GM23248 (cell line): ENCODE data around the gene IKZF2. TPM values are rescaled to one million over a fixed set of nuclear protein-coding genes. Genes with fewer than 3 reads are reported as not detected.

Experiments used
- DNase-seq: peaks from one replicate; pipeline ENCODE4 v3.0.0-alpha.2; 2015
- H2AFZ ChIP-seq: fragments of 200-600 bp; sonication (generic); 2 replicates; pipeline ENCODE4 v1.6.1; 2016; ENCODE audit warnings: antibody characterized with exemption
- H3F3A ChIP-seq: fragments of 200-600 bp; sonication (generic); 2 replicates; pipeline ENCODE4 v1.6.1; 2016; ENCODE audit warnings: mild to moderate bottlenecking, antibody characterized with exemption, mixed run types; ENCODE audit not compliant: insufficient read depth
- H3K27ac ChIP-seq: fragments of 200-600 bp; sonication (generic); 2 replicates; pipeline ENCODE4 v1.5.1; 2016; ENCODE audit warnings: mild to moderate bottlenecking
- H3K27me3 ChIP-seq: fragments of 200-600 bp; sonication (generic); replicated peaks from 2 replicates; pipeline ENCODE4 v1.6.1; 2016; ENCODE audit warnings: mild to moderate bottlenecking; ENCODE audit not compliant: insufficient read depth
- H3K36me3 ChIP-seq: fragments of 200-600 bp; sonication (generic); 2 replicates; pipeline ENCODE4 v1.6.1; 2016; ENCODE audit warnings: low read depth, mild to moderate bottlenecking
- H3K4me1 ChIP-seq: fragments of 200-600 bp; sonication (generic); 2 replicates; pipeline ENCODE4 v1.6.1; 2016; ENCODE audit warnings: mild to moderate bottlenecking; ENCODE audit not compliant: insufficient read depth
- H3K4me2 ChIP-seq: fragments of 200-600 bp; sonication (generic); one replicate; pipeline ENCODE4 v1.6.1; 2016; ENCODE audit warnings: mild to moderate bottlenecking; ENCODE audit not compliant: unreplicated experiment
- H3K4me3 ChIP-seq: fragments of 200-600 bp; sonication (generic); 2 replicates; pipeline ENCODE4 v1.5.1; 2016; ENCODE audit warnings: mild to moderate bottlenecking
- H3K79me2 ChIP-seq: fragments of 200-600 bp; sonication (generic); 2 replicates; pipeline ENCODE4 v1.6.1; 2016; ENCODE audit warnings: mild to moderate bottlenecking; ENCODE audit not compliant: insufficient read depth
- H3K9ac ChIP-seq: fragments of 200-600 bp; sonication (generic); 2 replicates; pipeline ENCODE4 v1.6.1; 2016; ENCODE audit warnings: mild to moderate bottlenecking
- H3K9me2 ChIP-seq: fragments of 200-600 bp; sonication (generic); 2 replicates; pipeline ENCODE4 v1.6.1; 2016; ENCODE audit warnings: mixed run types, mild to moderate bottlenecking, moderate library complexity; ENCODE audit not compliant: insufficient read depth
- H3K9me3 ChIP-seq: fragments of 200-600 bp; sonication (generic); one replicate; pipeline ENCODE4 v1.6.1; 2017; ENCODE audit warnings: low read depth
- H4K20me1 ChIP-seq: fragments of 200-600 bp; sonication (generic); 2 replicates; pipeline ENCODE4 v1.6.0; 2016; ENCODE audit not compliant: insufficient read depth
- EZH2 ChIP-seq: fragments of 200-600 bp; sonication (generic); IDR thresholded peaks from 2 replicates; pipeline ENCODE4 v1.6.1; 2018; ENCODE audit warnings: antibody characterized with exemption, mild to moderate bottlenecking; ENCODE audit not compliant: insufficient read depth, poor library complexity, severe bottlenecking
- EZH2phosphoT487 ChIP-seq: fragments of 200-600 bp; sonication (generic); IDR thresholded peaks from 2 replicates; pipeline ENCODE4 v1.6.1; 2018; ENCODE audit warnings: antibody characterized with exemption, moderate library complexity, mild to moderate bottlenecking, low read depth; ENCODE audit not compliant: insufficient read depth
- WGBS, 2 experiments: methylation state at CpG; one replicate each; pipeline ENCODE4 v1.1.6; 2015 to 2017; ENCODE audit warnings: low lambda C conversion rate in 2 of 2, low coverage in 1 of 2; ENCODE audit errors: missing lambda C conversion rate in 2 of 2; 5-methylcytosine and 5-hydroxymethylcytosine counted together
- in situ Hi-C: fragments of 300-500 bp; cut with MboI; formaldehyde crosslinking; loops from 2 replicates; pipeline ENCODE4 v1.15.0; 2020
- polyA plus RNA-seq: library from polyadenylated mRNA; unstranded; fragments of >200 nt; fragmentation: Nextera tagmentation; extraction: Ambion mirVana; gene quantifications from 2 replicates; pipeline ENCODE4 v1.2.1, GENCODE V29; 2016
- total RNA-seq: library from RNA; depleted of rRNA; stranded (reverse); fragments of >200 nt; shearing (Covaris generic); gene quantifications from 2 replicates; pipeline ENCODE4 v1.2.3, GENCODE V29; 2014

IKZF2 gene
- total and polyA plus RNA-seq, 2 experiments from 2014 or later, result 3.4 to 13.5 TPM

DNA sequence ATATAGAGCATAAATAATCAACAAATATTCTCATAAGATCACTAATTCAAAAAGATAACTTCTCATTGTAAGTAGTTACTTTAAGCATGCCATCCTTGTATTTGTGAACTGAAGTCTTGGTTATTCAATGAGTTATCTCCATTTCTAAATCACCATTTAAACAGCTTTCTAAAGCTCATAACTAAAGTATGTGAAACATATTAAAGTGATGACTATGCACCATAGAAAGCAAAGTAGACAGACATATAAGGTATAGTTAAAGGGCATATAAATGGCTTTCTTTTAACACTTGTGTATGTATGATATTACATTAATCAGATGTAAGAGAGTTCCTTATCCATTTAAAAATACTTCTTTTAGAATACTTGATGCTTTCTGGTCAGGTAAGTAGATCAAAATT is 83.5 kb downstream of the IKZF2 start:
- H3K4me1 ChIP-seq, result peaks cover 45% of the 10 kb centered on the region
- H4K20me1 ChIP-seq, result no peaks in the 10 kb centered on the region
- peak; percentile 51 for DNase-seq
- peaks cover 27% of the 10 kb centered on the region for H3F3A ChIP-seq
- H3K9me2 ChIP-seq, result no peaks in the 10 kb centered on the region
- no peak overlapping the region for H2AFZ ChIP-seq
- H3K9ac ChIP-seq, result no peak overlapping the region
- H3K27ac ChIP-seq, result 0 out of 2 replicates have a peak overlapping the region, but pooled peaks have one; percentile 3
- in situ Hi-C loops, result no loop called here
- H3K27me3 ChIP-seq, result no peaks in the 10 kb centered on the region
- no peaks in the 10 kb centered on the region for H3K9me3 ChIP-seq
- H3K4me2 ChIP-seq, result peak overlapping the region; percentile 40
- peaks cover 93% of the 10 kb centered on the region for H3K79me2 ChIP-seq
- no peaks in the 10 kb centered on the region for H3K36me3 ChIP-seq
- 0 out of 2 replicates have a peak overlapping the region, but pooled peaks have one; percentile 3 for H3K4me3 ChIP-seq
- TF ChIP-seq EZH2phosphoT487, result no peak
- TF ChIP-seq EZH2, result no peak

DNA sequence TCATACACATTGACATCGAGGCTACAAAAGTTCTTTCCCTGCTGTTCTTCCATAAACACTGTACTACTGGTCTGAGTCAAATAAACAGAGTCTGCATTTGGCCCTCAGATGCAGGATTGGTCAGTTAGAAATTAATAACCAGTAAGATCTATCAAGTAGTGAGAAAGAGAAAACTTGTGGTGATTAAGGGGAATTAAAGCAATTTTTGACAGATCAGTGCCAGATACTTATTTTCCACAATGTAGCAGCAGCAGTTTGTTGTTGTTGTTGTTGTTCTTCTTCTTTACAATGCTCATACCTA is 85.0 kb downstream of the IKZF2 start:
- no peak overlapping the region for H3K27ac ChIP-seq
- peak overlapping the region; percentile 58 for H2AFZ ChIP-seq
- in situ Hi-C loops, result no loop called here
- H3K9me3 ChIP-seq, result no peaks in the 10 kb centered on the region
- H3K36me3 ChIP-seq, result no peaks in the 10 kb centered on the region
- peaks cover 27% of the 10 kb centered on the region for H3F3A ChIP-seq
- DNase-seq, result no peak
- peaks cover 49% of the 10 kb centered on the region for H3K4me1 ChIP-seq
- no peaks in the 10 kb centered on the region for H3K27me3 ChIP-seq
- H3K79me2 ChIP-seq, result peaks cover 92% of the 10 kb centered on the region
- H3K9ac ChIP-seq, result no peak overlapping the region
- no peaks in the 10 kb centered on the region for H4K20me1 ChIP-seq
- 69 to 74% methylated on average over 1 of the region's 1 CpG for WGBS, 2 experiments
- no peaks in the 10 kb centered on the region for H3K9me2 ChIP-seq
- no peak for TF ChIP-seq EZH2phosphoT487
- no peak for TF ChIP-seq EZH2
- no peak overlapping the region for H3K4me3 ChIP-seq
- H3K4me2 ChIP-seq, result peak overlapping the region; percentile 71

DNA sequence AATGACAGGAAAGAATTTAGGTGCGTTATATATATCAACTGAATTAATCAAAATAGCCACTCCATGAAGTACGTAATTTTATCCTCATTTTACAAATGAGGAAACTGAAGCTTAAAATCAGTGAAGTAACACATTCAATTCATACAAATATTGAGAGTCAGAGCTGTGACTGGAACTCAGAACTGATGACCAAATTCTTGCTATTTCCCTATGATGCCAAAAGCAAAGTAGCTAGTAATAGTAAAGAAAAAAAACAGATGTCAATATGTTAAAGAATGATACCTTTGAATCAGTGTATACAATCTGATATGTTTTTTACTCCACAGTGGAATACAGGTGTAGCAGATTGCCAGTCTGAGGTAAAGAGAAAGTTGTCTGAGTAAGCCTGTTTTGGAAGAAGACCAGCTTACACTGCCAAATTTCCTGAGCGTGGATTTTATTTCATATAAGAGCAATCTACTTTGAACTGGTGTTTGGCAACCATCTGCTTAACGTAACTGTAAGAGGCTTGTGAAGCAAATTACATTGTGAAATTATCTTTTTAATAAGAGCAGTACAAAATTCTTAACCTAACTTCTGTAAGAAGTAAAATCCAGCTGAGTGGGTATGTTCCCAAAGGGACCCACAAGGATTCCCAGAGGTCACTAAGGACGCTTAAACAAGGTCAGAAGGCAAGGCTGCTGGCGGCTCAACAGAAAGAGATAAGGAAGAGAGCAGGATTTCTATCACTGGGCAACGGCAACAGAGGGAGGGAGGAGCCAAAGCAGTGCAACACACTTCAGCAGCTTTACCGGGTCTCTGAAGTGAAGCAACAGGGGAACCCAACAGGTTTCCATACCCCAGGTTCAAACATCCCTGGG is 85.6 kb downstream of the IKZF2 start:
- H3K79me2 ChIP-seq, result peaks cover 92% of the 10 kb centered on the region
- no peak overlapping the region for H3K4me3 ChIP-seq
- no peaks in the 10 kb centered on the region for H3K27me3 ChIP-seq
- in situ Hi-C loops, result no loop called here
- TF ChIP-seq EZH2phosphoT487, result no peak
- TF ChIP-seq EZH2, result no peak
- peaks cover 27% of the 10 kb centered on the region for H3F3A ChIP-seq
- peak overlapping the region; percentile 71 for H3K4me2 ChIP-seq
- no peaks in the 10 kb centered on the region for H3K9me3 ChIP-seq
- WGBS, 2 experiments, result 54 to 56% methylated on average over 8 of the region's 8 CpGs
- no peaks in the 10 kb centered on the region for H3K9me2 ChIP-seq
- H4K20me1 ChIP-seq, result no peaks in the 10 kb centered on the region
- no peaks in the 10 kb centered on the region for H3K36me3 ChIP-seq
- DNase-seq, result peak; percentile 26
- peaks cover 49% of the 10 kb centered on the region for H3K4me1 ChIP-seq
- peak overlapping the region; percentile 58 for H2AFZ ChIP-seq
- H3K9ac ChIP-seq, result no peak overlapping the region
- no peak overlapping the region for H3K27ac ChIP-seq

DNA sequence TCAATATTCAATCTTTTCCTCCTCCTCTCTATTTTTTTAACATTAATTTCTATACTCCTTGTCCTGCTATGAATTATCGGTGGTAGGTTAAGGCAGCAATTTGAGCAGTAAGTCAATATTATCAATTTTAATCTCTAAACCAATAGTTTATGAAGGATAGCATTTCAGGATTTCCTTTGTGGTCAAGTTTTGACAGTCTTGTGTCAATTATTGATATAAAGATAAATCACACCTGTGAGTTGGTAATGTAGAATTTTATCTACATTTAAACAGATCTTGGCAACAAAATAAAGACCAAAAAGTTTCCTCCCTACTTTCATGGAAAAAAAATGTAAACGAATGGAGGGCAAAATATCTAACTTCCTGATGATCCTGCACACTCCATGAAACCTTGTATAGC is 87.3 kb downstream of the IKZF2 start:
- no peak for DNase-seq
- TF ChIP-seq EZH2 (no peak), EZH2phosphoT487 (no peak)
- H3K4me3 ChIP-seq, result no peak overlapping the region
- no peaks in the 10 kb centered on the region for H3K36me3 ChIP-seq
- in situ Hi-C loops, result no loop called here
- no peaks in the 10 kb centered on the region for H3K9me2 ChIP-seq
- peaks cover 97% of the 10 kb centered on the region for H3K79me2 ChIP-seq
- 72 to 88% methylated on average over 2 of the region's 2 CpGs for WGBS, 2 experiments
- peaks cover 17% of the 10 kb centered on the region for H3F3A ChIP-seq
- H2AFZ ChIP-seq, result no peak overlapping the region
- H3K4me2 ChIP-seq, result no peak overlapping the region
- H4K20me1 ChIP-seq, result no peaks in the 10 kb centered on the region
- H3K9me3 ChIP-seq, result no peaks in the 10 kb centered on the region
- no peak overlapping the region for H3K27ac ChIP-seq
- H3K27me3 ChIP-seq, result no peaks in the 10 kb centered on the region
- H3K4me1 ChIP-seq, result peaks cover 38% of the 10 kb centered on the region
- no peak overlapping the region for H3K9ac ChIP-seq

DNA sequence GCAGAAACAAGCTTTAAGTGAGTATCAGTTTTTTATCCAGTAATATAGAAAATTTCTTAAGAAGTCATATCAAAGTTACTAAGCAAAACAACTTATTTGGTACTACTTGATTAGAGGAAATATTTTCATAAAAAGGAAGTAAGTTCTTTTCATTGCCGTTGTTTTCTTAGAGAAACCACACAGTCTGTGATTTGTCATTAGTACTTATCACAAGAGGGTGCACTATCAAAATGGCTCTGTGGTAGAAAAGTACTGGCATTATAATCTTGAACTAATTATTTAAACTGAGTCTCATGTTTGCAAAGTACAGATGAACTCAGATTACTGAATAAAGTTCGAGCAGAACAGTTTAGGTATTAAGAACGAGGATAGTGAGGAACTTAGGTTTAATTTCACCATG is 93.4 kb downstream of the IKZF2 start:
- H3K9ac ChIP-seq, result no peak overlapping the region
- in situ Hi-C loops, result no loop called here
- H3K4me1 ChIP-seq, result peaks cover 5% of the 10 kb centered on the region; the same call in 1 of the 2 replicates
- H3K9me2 ChIP-seq, result no peaks in the 10 kb centered on the region
- no peaks in the 10 kb centered on the region for H4K20me1 ChIP-seq
- no peaks in the 10 kb centered on the region for H3K9me3 ChIP-seq
- H3K79me2 ChIP-seq, result peaks cover 57% of the 10 kb centered on the region
- no peak overlapping the region for H3K27ac ChIP-seq
- H3K36me3 ChIP-seq, result peaks cover 7% of the 10 kb centered on the region
- H3K4me3 ChIP-seq, result no peak overlapping the region
- WGBS, 2 experiments, result 82 to 85% methylated on average over 3 of the region's 3 CpGs
- H3K4me2 ChIP-seq, result no peak overlapping the region
- TF ChIP-seq EZH2phosphoT487, result no peak
- no peak overlapping the region for H2AFZ ChIP-seq
- no peaks in the 10 kb centered on the region for H3K27me3 ChIP-seq
- no peaks in the 10 kb centered on the region for H3F3A ChIP-seq
- DNase-seq, result no peak
